GM21515 (cell line): Measurements from ENCODE around the gene TMEM132C.

Source experiments
- ATAC-seq: cut with Tn5 transposase; IDR thresholded peaks from one replicate; pipeline ENCODE4 v1.9.1; 2021; ENCODE audit not compliant: unreplicated experiment

TMEM132C gene

GRCh38 chr12:128644664-128645296 is 377.8 kb downstream of the TMEM132C start:
- ATAC-seq: no peak

GRCh38 chr12:128649902-128650301 is 382.9 kb downstream of the TMEM132C start:
- ATAC-seq: no peak

GRCh38 chr12:128652136-128652751 is 385.3 kb downstream of the TMEM132C start:
- ATAC-seq: no peak

- no peak for ATAC-seq
Measured at GRCh38 chr12:128654468-128654867, 387.5 kb downstream of the TMEM132C start.

- no peak for ATAC-seq
Measured at GRCh38 chr12:128657378-128657777, 390.4 kb downstream of the TMEM132C start.

- no peak for ATAC-seq
Measured at GRCh38 chr12:128660532-128661225, 393.7 kb downstream of the TMEM132C start.

- no peak for ATAC-seq
Measured at GRCh38 chr12:128661226-128661569, 394.2 kb downstream of the TMEM132C start.

GRCh38 chr12:128662101-128662500 is 395.1 kb downstream of the TMEM132C start:
- ATAC-seq: no peak

GRCh38 chr12:128664501-128664900 is 397.5 kb downstream of the TMEM132C start:
- ATAC-seq: no peak

- no peak for ATAC-seq
Measured at GRCh38 chr12:128667193-128667592, 400.2 kb downstream of the TMEM132C start.

- ATAC-seq: no peak
Measured at GRCh38 chr12:128671528-128672042, 404.6 kb downstream of the TMEM132C start.

- ATAC-seq: no peak
Measured at GRCh38 chr12:128672428-128672827, 405.5 kb downstream of the TMEM132C start.

GRCh38 chr12:128672893-128673292 is 405.9 kb downstream of the TMEM132C start:
- no peak for ATAC-seq

- ATAC-seq: no peak
Measured at GRCh38 chr12:128675576-128675975, 408.6 kb downstream of the TMEM132C start.

GRCh38 chr12:128680555-128680954 is 413.6 kb downstream of the TMEM132C start:
- ATAC-seq: no peak

- no peak for ATAC-seq
Measured at GRCh38 chr12:128682548-128683275, 415.7 kb downstream of the TMEM132C start.

- ATAC-seq: no peak
Measured at GRCh38 chr12:128684352-128684751, 417.4 kb downstream of the TMEM132C start.

GRCh38 chr12:128685903-128686475 is 419.0 kb downstream of the TMEM132C start:
- no peak for ATAC-seq

GRCh38 chr12:128687851-128688250 is 420.9 kb downstream of the TMEM132C start:
- no peak for ATAC-seq

- ATAC-seq: no peak
Measured at GRCh38 chr12:128690641-128691040, 423.7 kb downstream of the TMEM132C start.

- ATAC-seq: no peak
Measured at GRCh38 chr12:128693115-128693514, 426.1 kb downstream of the TMEM132C start.
